NT2/D1 (cell line): ENCODE results near the gene GAS5.

ENCODE experiments used
- SUZ12 ChIP-seq: IDR thresholded peaks from 2 replicates; pipeline ENCODE4 v1.6.1; 2011; ENCODE audit not compliant: insufficient read length, insufficient read depth; ENCODE audit errors: extremely low read depth
- YY1 ChIP-seq: IDR thresholded peaks from 2 replicates; pipeline ENCODE4 v1.6.1; 2011; ENCODE audit not compliant: insufficient read length, insufficient read depth

GRCh38 chr1:173914366-173914871, 46.6 kb upstream of the GAS5 start:
- no peak for TF ChIP-seq YY1
- TF ChIP-seq SUZ12 = no peak
